Measurements from ENCODE around the gene TCAP.

TCAP gene

DNA sequence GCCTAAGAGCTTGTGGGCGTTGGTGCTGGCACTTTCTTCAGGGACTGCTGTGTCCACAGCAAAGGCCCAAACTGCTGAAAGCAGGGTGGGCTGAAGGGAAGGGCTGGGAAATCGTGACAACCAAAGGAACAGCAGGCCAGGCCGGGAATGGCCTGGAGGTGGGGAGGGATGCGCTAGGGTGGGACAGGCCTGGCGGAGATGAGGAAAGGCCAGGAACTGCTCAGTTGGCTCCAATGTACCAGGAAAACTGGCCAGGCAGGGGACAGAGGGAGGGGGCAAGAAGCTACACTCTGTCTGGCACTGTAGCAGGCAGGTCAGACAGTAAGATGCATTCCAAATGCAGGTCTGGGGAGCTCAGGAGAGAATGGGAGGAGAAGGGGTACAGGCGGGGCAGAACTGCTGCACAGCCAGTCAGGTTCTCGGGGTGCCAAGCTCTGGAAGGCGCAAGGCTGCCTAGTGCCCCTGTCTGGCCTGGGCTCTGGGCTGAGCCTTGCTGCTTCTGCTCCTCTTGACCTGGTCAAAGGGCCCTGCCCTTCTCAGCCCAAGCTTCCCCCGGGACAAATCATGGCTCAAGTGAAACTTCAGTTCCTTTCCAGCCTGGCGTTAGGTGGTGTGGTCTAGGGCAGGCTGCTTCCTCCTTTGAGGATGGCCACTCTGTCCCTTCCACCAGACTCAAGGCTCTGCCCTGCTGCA, 10.4 kb downstream of the TCAP start:
- no peaks in the 10 kb centered on the region for H3K36me3 Mint-ChIP-seq
- no peaks in the 10 kb centered on the region for H3K9me3 Mint-ChIP-seq (ENCODE audit: low read depth)
- H3K27me3 Mint-ChIP-seq = no peaks in the 10 kb centered on the region
- peak overlapping the region; percentile 78 for H3K27ac Mint-ChIP-seq
- no peak overlapping the region for H3K4me3 Mint-ChIP-seq
- H3K4me1 Mint-ChIP-seq (ENCODE audit: low read depth) = peaks cover 55% of the 10 kb centered on the region

DNA sequence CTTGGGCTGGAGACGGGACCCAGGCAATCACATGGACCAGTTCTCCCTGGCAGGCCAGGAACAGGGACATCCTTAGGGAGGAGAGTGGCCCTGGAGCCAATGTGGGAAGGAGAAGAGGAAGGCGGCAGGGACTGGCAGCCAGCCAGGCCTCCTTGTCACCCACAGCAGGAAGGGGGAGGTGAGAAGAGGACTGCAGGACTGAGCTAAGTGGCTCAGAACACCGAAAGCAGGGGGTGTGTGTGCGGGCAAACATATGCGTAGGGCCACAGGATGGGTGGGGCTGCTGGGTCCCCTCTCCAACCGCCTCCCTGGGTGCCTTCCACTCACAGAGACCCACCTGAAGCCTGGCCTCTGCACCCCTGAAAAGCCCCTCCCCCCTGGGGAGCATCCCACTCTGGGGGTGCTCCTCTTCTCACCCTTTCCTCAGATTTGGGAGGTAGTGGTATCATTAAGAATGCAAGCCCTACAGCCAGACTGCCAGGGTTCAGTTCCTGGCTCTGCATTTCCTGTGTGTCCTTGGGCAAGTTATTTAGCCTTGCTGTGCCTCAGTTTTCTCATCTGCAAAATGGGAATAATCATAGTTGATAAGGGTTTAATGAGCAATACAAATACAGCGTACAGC, 11.2 kb downstream of the TCAP start:
- Mint-ChIP-seq H3K4me3 (peak overlapping the region; percentile 52), H3K27ac (peak overlapping the region; percentile 78), H3K27me3 (no peaks in the 10 kb centered on the region), H3K9me3 (ENCODE audit: low read depth) (no peaks in the 10 kb centered on the region), H3K4me1 (ENCODE audit: low read depth) (peaks cover 61% of the 10 kb centered on the region), H3K36me3 (no peaks in the 10 kb centered on the region)

DNA sequence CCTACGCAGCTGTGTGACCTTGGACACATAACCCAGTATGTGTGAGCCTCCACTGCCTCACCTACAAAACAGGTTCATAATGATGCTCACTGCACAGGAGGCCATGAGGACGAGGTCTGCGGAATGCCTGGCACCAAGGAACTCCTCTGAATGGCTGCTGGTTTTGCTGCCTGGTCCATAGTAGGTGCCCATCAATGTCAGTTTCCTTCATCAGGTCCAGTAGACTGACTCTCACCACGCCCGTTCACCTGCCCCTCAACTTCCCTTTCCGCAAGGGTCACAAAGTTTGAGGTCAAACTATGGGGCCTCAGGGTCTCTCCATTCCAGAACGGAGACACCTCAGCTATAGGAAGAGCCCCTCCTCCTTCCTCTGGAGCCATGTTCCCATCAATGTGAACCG, 11.9 kb downstream of the TCAP start:
- Mint-ChIP-seq H3K4me3 (no peak overlapping the region), H3K27me3 (no peaks in the 10 kb centered on the region), H3K4me1 (ENCODE audit: low read depth) (peaks cover 57% of the 10 kb centered on the region), H3K9me3 (ENCODE audit: low read depth) (no peaks in the 10 kb centered on the region), H3K36me3 (no peaks in the 10 kb centered on the region), H3K27ac (no peak overlapping the region)

DNA sequence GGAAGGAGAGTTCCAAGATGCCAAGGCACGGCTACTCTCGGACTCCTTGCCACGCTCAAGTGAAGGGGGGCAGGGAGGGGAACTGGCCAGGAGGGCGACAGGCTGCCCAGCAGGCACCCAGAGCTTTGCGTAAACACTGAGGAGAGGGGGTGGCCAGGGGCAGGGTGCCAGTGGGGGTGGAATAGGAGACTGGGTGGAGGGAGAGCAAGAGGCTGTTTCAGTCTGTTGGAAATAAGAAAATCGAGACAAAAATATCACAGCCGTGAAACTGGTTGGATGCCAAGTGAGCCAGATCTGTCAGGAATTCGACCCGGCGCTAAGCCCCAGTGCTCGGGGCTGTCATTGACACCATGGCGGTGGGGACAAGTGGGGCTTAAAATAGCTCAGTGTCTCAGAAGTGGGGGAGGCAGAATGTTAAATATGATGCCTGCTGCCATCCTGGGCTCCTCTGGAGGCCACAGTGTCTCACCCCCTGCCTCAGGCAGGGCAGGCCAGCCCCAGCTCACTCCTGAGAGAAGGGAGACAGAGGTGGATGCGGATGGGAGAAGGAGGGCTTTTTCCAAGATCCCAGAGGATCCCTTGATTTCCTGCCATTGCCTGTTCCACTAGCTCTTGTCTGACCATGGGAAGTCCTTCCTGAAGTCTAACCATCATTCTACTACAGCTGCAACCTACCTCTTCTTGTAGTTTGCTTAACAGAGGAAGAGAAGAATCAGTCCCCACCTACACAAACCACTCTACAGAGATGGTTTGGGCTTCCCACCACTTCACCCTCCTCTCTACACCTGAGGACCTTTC, 12.6 kb downstream of the TCAP start:
- Mint-ChIP-seq H3K36me3 (no peaks in the 10 kb centered on the region), H3K9me3 (ENCODE audit: low read depth) (no peaks in the 10 kb centered on the region), H3K27me3 (no peaks in the 10 kb centered on the region), H3K4me3 (peak overlapping the region; percentile 18), H3K4me1 (ENCODE audit: low read depth) (peaks cover 57% of the 10 kb centered on the region), H3K27ac (peak overlapping the region; percentile 58)

DNA sequence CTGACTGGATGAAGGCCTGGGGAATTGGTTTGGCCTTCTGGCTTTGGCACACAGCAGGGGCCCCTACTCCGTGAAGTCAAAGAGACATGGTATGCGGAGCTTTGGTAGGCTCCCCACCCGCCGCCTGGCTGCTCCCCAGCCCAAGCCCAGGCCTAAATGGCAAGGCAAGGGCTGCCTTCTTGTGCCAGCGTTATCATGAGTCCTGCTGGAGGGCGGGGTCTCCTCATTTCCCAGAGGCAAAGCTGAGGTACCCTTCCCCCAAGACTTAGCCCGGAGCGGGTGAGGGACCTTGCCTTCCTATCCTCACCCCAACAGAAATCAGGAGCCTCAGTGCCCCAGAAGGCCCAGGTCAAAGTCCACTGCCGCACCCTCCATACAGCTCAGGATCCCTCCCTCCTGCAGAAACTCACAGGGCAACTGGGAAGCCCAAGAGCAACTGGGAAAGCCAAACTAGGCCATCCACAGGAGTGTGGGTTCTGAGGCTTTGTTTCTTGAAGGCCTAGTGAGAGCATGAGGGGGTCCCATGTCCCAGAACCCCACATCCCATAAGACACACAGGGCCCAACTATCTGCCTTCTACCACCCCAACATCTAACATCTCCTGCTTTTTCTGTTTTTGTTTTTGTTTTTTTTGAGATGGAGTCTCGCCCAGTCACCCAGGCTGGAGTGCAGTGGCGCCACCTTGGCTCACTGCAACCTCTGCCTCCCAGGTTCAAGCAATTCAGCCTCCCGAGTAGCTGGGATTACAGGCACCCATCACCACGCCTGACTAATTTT, 13.4 kb downstream of the TCAP start:
- Mint-ChIP-seq H3K9me3 (ENCODE audit: low read depth) (no peaks in the 10 kb centered on the region), H3K4me3 (no peak overlapping the region), H3K27ac (peak overlapping the region; percentile 96), H3K27me3 (no peaks in the 10 kb centered on the region), H3K36me3 (peaks cover 5% of the 10 kb centered on the region), H3K4me1 (ENCODE audit: low read depth) (peaks cover 60% of the 10 kb centered on the region)

DNA sequence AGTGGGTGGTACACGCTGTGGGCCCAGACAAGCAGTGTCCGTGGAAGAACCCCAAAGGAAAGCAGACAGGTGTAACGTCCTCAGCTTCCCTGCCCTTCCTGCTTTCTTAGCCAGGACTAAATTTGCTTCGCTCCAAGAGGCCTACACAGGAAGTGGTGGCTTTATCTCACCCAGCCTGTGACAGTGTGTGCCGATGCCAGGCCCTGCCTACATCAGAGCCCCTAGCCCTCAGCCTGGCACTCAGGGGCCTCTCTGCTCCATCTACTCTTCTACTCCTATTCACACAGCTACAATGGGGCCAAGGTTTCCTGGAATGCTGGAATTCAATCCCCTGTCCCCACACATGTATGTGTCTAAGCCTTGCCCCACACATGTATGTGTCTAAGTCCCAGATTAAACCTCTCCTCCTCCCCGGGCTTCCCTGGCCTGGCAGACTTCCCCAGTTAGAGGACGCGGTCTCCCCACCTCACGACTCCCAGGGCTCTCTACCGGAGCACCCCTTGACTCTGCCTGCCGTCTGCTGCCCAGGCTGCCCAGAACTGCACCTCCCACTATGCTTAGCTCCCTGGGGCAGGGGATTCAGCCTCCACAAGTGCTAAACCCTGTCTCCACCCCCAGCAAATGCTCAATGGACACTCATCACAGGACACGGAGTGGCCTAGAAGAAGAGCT, 14.5 kb downstream of the TCAP start:
- peak overlapping the region; percentile 35 for H3K4me3 Mint-ChIP-seq
- H3K9me3 Mint-ChIP-seq (ENCODE audit: low read depth) = no peaks in the 10 kb centered on the region
- peak overlapping the region; percentile 96 for H3K27ac Mint-ChIP-seq
- peaks cover 5% of the 10 kb centered on the region for H3K36me3 Mint-ChIP-seq
- no peaks in the 10 kb centered on the region for H3K27me3 Mint-ChIP-seq
- H3K4me1 Mint-ChIP-seq (ENCODE audit: low read depth) = peaks cover 60% of the 10 kb centered on the region

DNA sequence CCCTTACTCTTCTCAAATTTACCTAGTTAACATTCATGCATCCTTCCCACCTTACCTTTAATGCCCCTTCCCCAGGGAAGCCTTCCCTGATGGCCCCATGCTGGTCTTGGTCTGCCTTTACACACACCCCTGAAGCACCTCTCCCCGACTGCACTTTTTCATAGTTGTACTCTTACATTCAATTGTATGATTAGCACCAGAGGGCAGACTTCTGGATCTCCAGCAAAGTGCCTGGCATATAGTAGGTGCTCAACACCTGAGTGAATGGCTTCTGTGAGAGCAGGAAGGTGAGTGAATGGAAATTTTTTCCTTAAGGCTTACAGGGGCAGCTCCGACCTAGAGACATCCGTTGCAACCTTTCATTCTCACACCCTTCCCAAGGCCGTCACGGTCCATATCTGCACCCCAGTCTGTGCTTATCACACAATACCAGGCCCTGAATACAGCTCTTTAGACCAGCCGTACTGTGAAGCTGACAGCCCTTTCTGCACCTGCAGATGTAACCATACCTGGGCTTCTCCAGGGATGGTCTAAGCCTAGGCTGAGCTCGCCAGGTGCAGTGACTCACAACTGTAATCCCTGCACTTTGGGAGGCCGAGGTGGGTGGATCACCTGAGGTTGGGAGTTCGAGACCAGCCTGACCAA, 18.3 kb downstream of the TCAP start:
- H3K4me3 Mint-ChIP-seq = no peak overlapping the region
- no peaks in the 10 kb centered on the region for H3K9me3 Mint-ChIP-seq (ENCODE audit: low read depth)

DNA sequence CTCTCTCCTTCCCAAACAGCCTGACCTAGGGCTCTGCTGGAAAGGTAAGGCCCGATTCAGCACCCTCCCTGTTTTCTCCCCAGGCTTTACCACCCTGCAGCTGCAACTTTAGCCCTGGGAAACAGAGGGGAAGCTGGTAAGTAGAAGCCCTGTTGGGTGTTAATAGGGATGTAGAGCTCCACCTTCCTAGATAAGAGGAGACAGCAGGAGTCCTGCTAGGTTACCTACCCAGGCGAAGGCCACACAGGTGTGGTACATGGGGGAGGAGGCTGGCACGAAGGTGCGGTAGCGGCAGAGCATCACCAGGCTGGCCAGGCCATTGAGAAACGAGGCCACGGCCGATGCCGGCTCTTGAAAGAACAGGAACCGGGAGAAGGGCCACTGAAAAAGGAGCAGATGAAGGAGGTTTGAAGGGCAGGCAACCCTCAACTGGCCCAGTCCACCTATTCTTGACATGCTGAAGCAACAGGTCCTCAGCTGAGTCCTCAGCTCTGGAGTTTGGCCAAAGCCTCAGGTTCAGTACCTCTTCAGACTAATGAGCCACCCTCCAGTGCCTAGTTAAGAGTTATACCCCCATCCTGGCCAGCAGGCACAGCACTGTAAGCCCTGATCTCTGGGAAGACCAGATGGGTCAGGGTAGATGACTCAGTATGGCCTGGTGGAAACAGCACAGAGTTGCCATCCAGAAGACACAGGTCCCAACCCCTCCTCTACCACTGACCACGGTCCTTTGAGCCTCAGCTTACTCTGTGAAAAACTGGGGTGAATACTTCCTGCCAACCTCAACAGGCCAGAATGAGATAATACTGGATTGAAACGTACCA, 19.4 kb downstream of the TCAP start:
- Mint-ChIP-seq H3K27me3 (no peaks in the 10 kb centered on the region), H3K36me3 (peaks cover 11% of the 10 kb centered on the region), H3K4me1 (ENCODE audit: low read depth) (peaks cover 40% of the 10 kb centered on the region), H3K27ac (no peak overlapping the region), H3K4me3 (no peak overlapping the region), H3K9me3 (ENCODE audit: low read depth) (no peaks in the 10 kb centered on the region)

More for the DNA sequence above, 18.3 kb downstream of the TCAP start:
- Mint-ChIP-seq H3K27me3 (no peaks in the 10 kb centered on the region), H3K27ac (no peak overlapping the region), H3K36me3 (peaks cover 11% of the 10 kb centered on the region), H3K4me1 (ENCODE audit: low read depth) (peaks cover 45% of the 10 kb centered on the region)

DNA sequence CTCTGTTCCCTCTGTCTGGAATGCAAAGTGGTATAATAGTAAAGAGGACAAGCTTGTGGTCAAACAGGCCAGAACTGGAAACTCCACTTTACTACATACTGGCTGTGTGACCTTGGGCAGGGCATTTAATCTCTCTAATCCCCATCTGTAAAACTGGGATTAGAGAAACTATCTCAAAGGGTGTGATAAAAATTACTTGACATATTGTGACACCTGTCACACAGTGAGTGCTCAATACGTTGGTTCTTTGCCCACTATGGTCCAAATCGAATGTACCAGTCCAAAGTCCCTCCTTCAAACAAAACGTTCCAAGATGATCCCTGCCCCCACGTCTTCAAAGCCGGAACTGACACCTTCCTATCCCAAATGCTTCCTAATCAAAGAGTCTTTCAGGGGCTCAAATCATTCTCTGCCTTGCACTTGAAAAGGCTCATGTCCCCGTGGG, 22.0 kb downstream of the TCAP start:
- H3K27ac Mint-ChIP-seq = peak overlapping the region; percentile 97
- H3K9me3 Mint-ChIP-seq (ENCODE audit: low read depth) = no peaks in the 10 kb centered on the region
- no peaks in the 10 kb centered on the region for H3K27me3 Mint-ChIP-seq
- peak overlapping the region; percentile 99 for H3K4me3 Mint-ChIP-seq
- H3K4me1 Mint-ChIP-seq (ENCODE audit: low read depth) = peaks cover 23% of the 10 kb centered on the region
- H3K36me3 Mint-ChIP-seq = peaks cover 11% of the 10 kb centered on the region

DNA sequence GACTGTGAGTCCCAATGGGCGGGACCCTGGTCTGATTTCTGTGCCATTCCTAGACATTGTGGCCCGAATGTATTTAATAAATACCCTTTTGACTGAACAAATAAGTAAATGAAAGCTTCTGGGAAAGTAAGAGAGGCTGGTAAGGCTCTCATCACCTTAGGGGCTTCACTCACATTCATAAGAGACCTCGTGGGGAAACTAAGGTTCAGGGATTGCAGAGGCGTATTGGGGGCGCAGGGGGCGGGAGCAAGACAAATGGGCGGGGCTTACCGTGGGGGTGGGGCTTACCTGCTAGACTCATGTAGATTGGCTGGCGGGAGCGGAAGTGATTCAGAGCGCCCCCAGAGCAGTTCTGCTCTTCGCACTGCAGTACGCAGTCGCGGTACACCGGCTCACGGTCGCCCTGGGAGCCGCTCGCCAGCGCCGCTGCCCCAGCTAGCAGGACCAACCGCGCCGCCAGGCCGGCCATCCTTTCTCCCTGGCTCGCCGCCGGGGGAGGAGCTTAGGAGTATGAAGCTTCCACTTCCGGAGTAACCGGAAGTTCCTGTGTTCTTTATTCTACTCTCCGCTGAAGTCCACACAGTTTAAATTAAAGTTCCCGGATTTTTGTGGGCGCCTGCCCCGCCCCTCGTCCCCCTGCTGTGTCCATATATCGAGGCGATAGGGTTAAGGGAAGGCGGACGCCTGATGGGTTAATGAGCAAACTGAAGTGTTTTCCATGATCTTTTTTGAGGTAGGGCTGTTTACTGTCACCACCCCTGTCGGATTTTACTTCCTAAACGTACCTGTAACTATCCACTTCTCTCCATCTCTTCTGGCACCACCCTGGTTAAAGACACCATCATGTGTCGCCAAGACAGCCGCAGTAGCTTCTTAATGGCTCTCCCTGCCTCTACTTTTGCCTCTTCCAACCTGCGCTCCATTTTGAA, 22.7 kb downstream of the TCAP start, which contains the start of gene PGAP3:
TSS of gene PGAP3 (minus strand) at position 512 of the 929 bp plus-strand sequence. CDS start at position 469, 43 bp downstream.
- Mint-ChIP-seq H3K4me1 (ENCODE audit: low read depth) (peaks cover 23% of the 10 kb centered on the region), H3K4me3 (peak within 1 kb of the TSS; percentile 99), H3K27ac (peak within 1 kb of the TSS; percentile 97), H3K27me3 (no peaks in the 10 kb centered on the region), H3K9me3 (ENCODE audit: low read depth) (no peaks in the 10 kb centered on the region), H3K36me3 (peaks cover 11% of the 10 kb centered on the region)

DNA sequence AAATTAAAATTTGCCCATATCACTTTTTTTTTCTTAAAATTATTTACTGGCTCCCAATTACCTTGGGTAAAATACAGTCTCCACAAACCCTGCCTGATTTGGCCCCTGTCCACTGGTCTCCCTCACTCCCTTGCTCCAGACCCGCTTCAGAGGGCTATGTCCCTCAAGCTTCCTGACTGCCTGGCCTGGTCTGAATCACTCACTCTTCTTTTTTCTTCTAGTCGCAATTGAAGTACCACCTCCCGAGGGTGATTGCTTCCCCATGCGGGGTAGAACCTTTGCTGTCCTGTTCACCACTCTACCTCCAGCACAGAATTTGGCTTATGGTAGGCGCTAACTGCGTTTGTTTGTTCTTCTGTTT, 23.3 kb downstream of the TCAP start:
- H3K4me3 Mint-ChIP-seq = peak overlapping the region; percentile 99
- peak overlapping the region; percentile 97 for H3K27ac Mint-ChIP-seq
- H3K4me1 Mint-ChIP-seq (ENCODE audit: low read depth) = peaks cover 20% of the 10 kb centered on the region
- H3K36me3 Mint-ChIP-seq = peaks cover 8% of the 10 kb centered on the region
- H3K27me3 Mint-ChIP-seq = no peaks in the 10 kb centered on the region
- no peaks in the 10 kb centered on the region for H3K9me3 Mint-ChIP-seq (ENCODE audit: low read depth)

DNA sequence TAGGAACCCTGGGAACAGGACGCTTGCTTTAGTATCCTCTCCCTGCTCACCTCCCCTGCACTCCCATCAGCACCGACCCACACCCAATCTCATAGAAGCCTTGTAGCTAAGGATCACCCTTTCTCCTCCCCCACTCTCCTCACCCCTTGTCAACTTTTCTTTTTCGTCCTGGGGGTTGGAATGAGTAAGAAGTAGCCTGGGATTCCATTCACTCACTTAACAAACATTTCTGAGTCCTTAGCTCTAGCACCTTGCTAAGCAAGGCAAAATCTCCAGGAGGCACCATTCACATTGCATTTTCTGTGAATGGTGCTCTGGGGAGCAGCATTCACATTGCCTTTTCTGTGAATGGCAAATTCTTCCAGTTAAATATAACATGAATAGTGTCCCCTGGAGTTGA, 23.8 kb downstream of the TCAP start:
- Mint-ChIP-seq H3K36me3 (peaks cover 8% of the 10 kb centered on the region), H3K4me1 (ENCODE audit: low read depth) (peaks cover 20% of the 10 kb centered on the region), H3K4me3 (peak overlapping the region; percentile 99), H3K27me3 (no peaks in the 10 kb centered on the region), H3K9me3 (ENCODE audit: low read depth) (no peaks in the 10 kb centered on the region), H3K27ac (peak overlapping the region; percentile 97)
